HK-2 (cell line): Measurements from ENCODE around the gene OR4M1.
"Not testable (repeated sequence)": the region's sequence is repeated elsewhere in the genome, so short reads cannot be mapped to it uniquely, and the experiment has no call there.

Experiments
- DNase-seq: peaks from one replicate; pipeline ENCODE4 v3.0.0-alpha.2; 2018; ENCODE audit not compliant: unreplicated experiment

Gene OR4M1

GRCh38 chr14:19823178-19823577, 49.9 kb downstream of the OR4M1 start:
- DNase-seq = no peak

GRCh38 chr14:19823765-19824164, 50.5 kb downstream of the OR4M1 start:
- DNase-seq = no peak

GRCh38 chr14:19827626-19828244, 54.4 kb downstream of the OR4M1 start:
- not testable (repeated sequence) for DNase-seq

- DNase-seq = no peak
Observed at GRCh38 chr14:19828314-19828713, 55.0 kb downstream of the OR4M1 start.
